ENCODE results near the gene AQR. TPM values are rescaled to one million over a fixed set of nuclear protein-coding genes. Genes with fewer than 3 reads are reported as not detected.

Gene AQR
- total RNA-seq, 1 donor from 2014 or later, result 46.6 TPM

- intact Hi-C loops (cut with micrococcal nuclease), result loop anchor here (10.0 kb wide), 1 partner anchor 51 kb away; no protein-coding TSS in a partner anchor
These were observed 85.9 kb downstream of the AQR start for GRCh38 chr15:34883633-34884032.

GRCh38 chr15:34883042-34883441 is 86.5 kb downstream of the AQR start:
- intact Hi-C loops (cut with micrococcal nuclease), result loop anchor here (10.0 kb wide), 1 partner anchor 52 kb away; no protein-coding TSS in a partner anchor

- intact Hi-C loops (cut with micrococcal nuclease), result no loop called here
These were observed 90.4 kb downstream of the AQR start for GRCh38 chr15:34879107-34879506.

GRCh38 chr15:34876640-34877039 is 92.9 kb downstream of the AQR start:
- intact Hi-C loops (cut with micrococcal nuclease), result no loop called here

- intact Hi-C loops (cut with micrococcal nuclease), result loop anchor here (10.0 kb wide), 1 partner anchor 494 kb away; no protein-coding TSS in a partner anchor
These were observed 100.4 kb downstream of the AQR start for GRCh38 chr15:34869110-34869509.

- intact Hi-C loops (cut with micrococcal nuclease), result loop anchor here (10.0 kb wide), 1 partner anchor 491 kb away; no protein-coding TSS in a partner anchor
These were observed 104.0 kb downstream of the AQR start for GRCh38 chr15:34865531-34865930.

GRCh38 chr15:34861214-34861613 is 108.3 kb downstream of the AQR start:
- intact Hi-C loops (cut with micrococcal nuclease), result loop anchor here (10.0 kb wide), 1 partner anchor 486 kb away; no protein-coding TSS in a partner anchor

GRCh38 chr15:34855893-34856292 is 113.6 kb downstream of the AQR start:
- intact Hi-C loops (cut with micrococcal nuclease), result no loop called here

- intact Hi-C loops (cut with micrococcal nuclease), result no loop called here
These were observed 114.1 kb downstream of the AQR start for GRCh38 chr15:34855413-34855812.

GRCh38 chr15:34854232-34854631 is 115.3 kb downstream of the AQR start:
- intact Hi-C loops (cut with micrococcal nuclease), result no loop called here

- intact Hi-C loops (cut with micrococcal nuclease), result no loop called here
These were observed 116.4 kb downstream of the AQR start for GRCh38 chr15:34853001-34853758.

GRCh38 chr15:34851751-34852150 is 117.8 kb downstream of the AQR start:
- intact Hi-C loops (cut with micrococcal nuclease), result no loop called here

- intact Hi-C loops (cut with micrococcal nuclease), result no loop called here
These were observed 118.5 kb downstream of the AQR start for GRCh38 chr15:34851007-34851406.

GRCh38 chr15:34850121-34850520 is 119.4 kb downstream of the AQR start:
- intact Hi-C loops (cut with micrococcal nuclease), result no loop called here

- intact Hi-C loops (cut with micrococcal nuclease), result no loop called here
These were observed 120.1 kb downstream of the AQR start for GRCh38 chr15:34849364-34849959.

- intact Hi-C loops (cut with micrococcal nuclease), result no loop called here
These were observed 121.9 kb downstream of the AQR start for GRCh38 chr15:34847598-34847997.

- intact Hi-C loops (cut with micrococcal nuclease), result no loop called here
These were observed 128.2 kb downstream of the AQR start for GRCh38 chr15:34841262-34841725.

- intact Hi-C loops (cut with micrococcal nuclease), result no loop called here
These were observed 131.3 kb downstream of the AQR start for GRCh38 chr15:34838282-34838681.

- intact Hi-C loops (cut with micrococcal nuclease), result no loop called here
These were observed 132.1 kb downstream of the AQR start for GRCh38 chr15:34837246-34838016.

GRCh38 chr15:34828145-34828911 is 141.2 kb downstream of the AQR start:
- intact Hi-C loops (cut with micrococcal nuclease), result no loop called here

GRCh38 chr15:34821831-34822230 is 147.7 kb downstream of the AQR start:
- intact Hi-C loops (cut with micrococcal nuclease), result no loop called here

Data from T-helper 1 cell treated with Interleukin-12 subunit alpha and Interleukin-12 subunit beta and Interleukin-4 antibody, amounts not matched to agents 30 ng/mL and 1 ng/mL, for 36 hours (primary cell).